HepG2 (cell line): Measurements from ENCODE around the gene TULP3. TPM values are rescaled to one million over a fixed set of nuclear protein-coding genes. Genes with fewer than 3 reads are reported as not detected.

ENCODE experiments used
- ATAC-seq: fragments of 200-7000 bp; cut with Tn5 transposase; 3 replicates; pipeline ENCODE4 v1.9.1; 2020; ENCODE audit warnings: mild to moderate bottlenecking, moderate library complexity
- BruUV-seq: library from RNA; stranded (reverse); fragments of 400-500 nt; replicated peaks from 2 replicates; lab custom pipeline; 2021; lab: Mats Ljungman, UMichigan
- CTCF ChIA-PET: fragments of 300-600 bp; formaldehyde crosslinking; extraction: SDS; loops from one replicate; lab custom pipeline; 2021; ENCODE audit warnings: low total read pairs, inconsistent platforms, low intra/inter-chr PET ratio; lab: Yijun Ruan, JAX
- POLR2A ChIA-PET: fragments of 350-600 bp; sonication (Branson Sonifier 250); formaldehyde crosslinking; loops from one replicate; lab custom pipeline; 2020; ENCODE audit warnings: antibody characterized with exemption, inconsistent platforms; lab: Yijun Ruan, JAX
- DNase-seq: peaks from one replicate; pipeline ENCODE4 v3.0.0-alpha.2; 2015; ENCODE audit warnings: low spot score
- FAIRE-seq: peaks from 3 replicates; lab custom pipeline; 2011; peaks lifted over from hg19 to GRCh38; lab: Jason Lieb, UNC
- H2AFZ ChIP-seq: one replicate; pipeline ENCODE4 v1.6.1; 2011; ENCODE audit warnings: low read length, inconsistent platforms
- H3K27ac ChIP-seq: fragments of 300-600 bp; 3 replicates; pipeline ENCODE4 v1.8.0; 2011; ENCODE audit warnings: mixed run types, mild to moderate bottlenecking, mixed read lengths, low read length, inconsistent platforms; ENCODE audit not compliant: insufficient read depth; ENCODE audit errors: extremely low read length
- H3K27me3 ChIP-seq, 2 experiments: fragments of 200-600 bp in 1 of 2; 2 replicates in 1 of 2; 3 replicates in 1 of 2; pipeline versions ENCODE4 v1.6.0 to v1.8.0; 2011; ENCODE audit warnings: low read length in 2 of 2, mild to moderate bottlenecking in 2 of 2, moderate library complexity in 2 of 2, inconsistent platforms in 1 of 2; ENCODE audit not compliant: insufficient read depth in 2 of 2, control insufficient read depth in 1 of 2
- H3K36me3 ChIP-seq, 2 experiments: fragments of 200-600 bp in 1 of 2; replicated peaks in 1 of 2; 2 replicates in 1 of 2; 3 replicates in 1 of 2; pipeline versions ENCODE4 v1.5.1 to v1.8.0; 2011; ENCODE audit warnings: low read length in 2 of 2, inconsistent platforms in 1 of 2; ENCODE audit not compliant: insufficient read depth in 2 of 2, control insufficient read depth in 1 of 2
- H3K4me1 ChIP-seq: 2 replicates; pipeline ENCODE4 v1.5.1; 2012; ENCODE audit warnings: low read length, inconsistent platforms; ENCODE audit not compliant: insufficient read depth
- H3K4me2 ChIP-seq: 2 replicates; pipeline ENCODE4 v1.6.0; 2011; ENCODE audit warnings: low read depth, low read length, inconsistent platforms
- H3K4me3 ChIP-seq, 3 experiments: fragments of 200-600 bp in 1 of 3; sonication (generic), shearing (Covaris generic) in 1 of 3; replicated peaks in 1 of 3; 2 replicates each; pipeline ENCODE4 v1.5.1; 2011 to 2016; ENCODE audit warnings: low read length in 3 of 3, inconsistent platforms in 2 of 3, low read depth in 2 of 3, mild to moderate bottlenecking in 2 of 3, control low read depth in 1 of 3, mixed read lengths in 1 of 3; ENCODE audit not compliant: insufficient read depth in 1 of 3
- H3K79me2 ChIP-seq: one replicate; pipeline ENCODE4 v1.6.1; 2011; ENCODE audit warnings: low read length, inconsistent platforms; ENCODE audit not compliant: insufficient read depth
- H3K9ac ChIP-seq: 2 replicates; pipeline ENCODE4 v1.6.0; 2011; ENCODE audit warnings: mild to moderate bottlenecking, low read depth, low read length, inconsistent platforms; ENCODE audit not compliant: insufficient read depth
- H3K9me3 ChIP-seq: 2 replicates; pipeline ENCODE4 v1.5.1; 2012; ENCODE audit warnings: mild to moderate bottlenecking, low read length
- H4K20me1 ChIP-seq: 2 replicates; pipeline ENCODE4 v1.6.0; 2011; ENCODE audit warnings: inconsistent platforms, mild to moderate bottlenecking, low read length, moderate library complexity; ENCODE audit not compliant: insufficient read depth
- ARID2 ChIP-seq: sonication (generic); formaldehyde crosslinking; IDR thresholded peaks from 2 replicates; pipeline ENCODE4 v1.8.1; 2022; ENCODE audit warnings: mild to moderate bottlenecking, missing genetic modification reagents, borderline replicate concordance
- ATAD3A ChIP-seq: sonication (generic); formaldehyde crosslinking; IDR thresholded peaks from 2 replicates; pipeline ENCODE4 v1.4.0; 2020; ENCODE audit warnings: missing genetic modification reagents
- ATF7-NPFF ChIP-seq: sonication (generic); formaldehyde crosslinking; IDR thresholded peaks from 2 replicates; pipeline ENCODE4 v1.8.1; 2023; ENCODE audit warnings: mild to moderate bottlenecking, low read depth, missing genetic modification reagents, moderate library complexity
- CHD4 ChIP-seq: fragments of 200-600 bp; sonication (generic); IDR thresholded peaks from 2 replicates; pipeline ENCODE4 v1.7.0; 2017; ENCODE audit warnings: mild to moderate bottlenecking, low read length, borderline replicate concordance
- JUND ChIP-seq: sonication (generic); formaldehyde crosslinking; IDR thresholded peaks from 2 replicates; pipeline ENCODE4 v1.8.0; 2022; ENCODE audit warnings: mild to moderate bottlenecking, missing genetic modification reagents
- NFKB2 ChIP-seq: sonication (generic); formaldehyde crosslinking; IDR thresholded peaks from 2 replicates; pipeline ENCODE4 v1.4.0; 2020; ENCODE audit warnings: missing genetic modification reagents, borderline replicate concordance
- PAWR ChIP-seq: sonication (generic); formaldehyde crosslinking; IDR thresholded peaks from 2 replicates; pipeline ENCODE4 v1.4.0; 2020; ENCODE audit warnings: missing genetic modification reagents, mild to moderate bottlenecking, borderline replicate concordance
- PHF20 ChIP-seq: sonication (generic); formaldehyde crosslinking; IDR thresholded peaks from 2 replicates; pipeline ENCODE4 v1.5.0; 2020; ENCODE audit warnings: mild to moderate bottlenecking, missing genetic modification reagents
- RXRA ChIP-seq: sonication (generic); formaldehyde crosslinking; IDR thresholded peaks from 2 replicates; pipeline ENCODE4 v1.5.1; 2020; ENCODE audit warnings: missing genetic modification reagents
- ZFP36 ChIP-seq: fragments of 150-350 bp; IDR thresholded peaks from 2 replicates; pipeline ENCODE4 v1.6.1; 2018; ENCODE audit warnings: borderline replicate concordance, low read length, low read depth; ENCODE audit not compliant: partially characterized antibody
- ZNF235 ChIP-seq: sonication (generic); formaldehyde crosslinking; IDR thresholded peaks from 2 replicates; pipeline ENCODE4 v1.8.1; 2023; ENCODE audit warnings: mild to moderate bottlenecking, missing genetic modification reagents, borderline replicate concordance
- ZSCAN29 ChIP-seq: sonication (generic); formaldehyde crosslinking; conservative IDR thresholded peaks from 2 replicates; pipeline ENCODE4 v1.4.0; 2020; ENCODE audit warnings: mild to moderate bottlenecking, missing genetic modification reagents
- WGBS: methylation state at CpG from one replicate; pipeline ENCODE4 v1.1.6; 2017; ENCODE audit warnings: low lambda C conversion rate; 5-methylcytosine and 5-hydroxymethylcytosine counted together
- in situ Hi-C: cut with HindIII; loops from 2 replicates; pipeline ENCODE4 v1.10.0; 2017; ENCODE audit warnings: low pct_unique_long_range_greater_than_20kb; ENCODE audit not compliant: extremely low pct_ligation_motif_present
- intact Hi-C: fragments of 100-400 bp; cut with micrococcal nuclease; formaldehyde crosslinking; loops from one replicate; pipeline ENCODE4 v1.10.0; 2022; ENCODE audit not compliant: unreplicated experiment
- polyA plus RNA-seq, 8 experiments: library from polyadenylated mRNA; depleted of rRNA in 3 of 8; stranded (reverse) in 7 of 8; unstranded in 1 of 8; fragments of >200 nt; fragmentation: Illumina TruSeq in 4 of 8; extraction: Trizol in 4 of 8; gene quantifications; 2 replicates each; pipeline versions ENCODE4 v1.2.1 to v1.2.3, GENCODE V29; 2011 to 2016; ENCODE audit warnings: low read depth in 4 of 8, missing spikeins in 1 of 8, mixed read lengths in 1 of 8; ENCODE audit not compliant: insufficient read depth in 1 of 8
- total RNA-seq, 5 experiments: library from RNA; depleted of rRNA; stranded (reverse); fragments of >200 nt; fragmentation: Illumina TruSeq; extraction: Trizol; gene quantifications; 2 replicates each; pipeline ENCODE4 v1.2.3, GENCODE V29; 2016; ENCODE audit warnings: low read depth in 1 of 5
- TF ChIP-seq, protein P1 (sequence below): sonication (generic); formaldehyde crosslinking; conservative IDR thresholded peaks from 2 replicates; pipeline ENCODE4 v1.8.0; 2022; ENCODE audit warnings: low read depth, missing genetic modification reagents
- TF ChIP-seq, protein P2 (sequence below): sonication (generic); formaldehyde crosslinking; IDR thresholded peaks from 2 replicates; pipeline ENCODE4 v1.4.0; 2020; ENCODE audit warnings: missing genetic modification reagents
- TF ChIP-seq, protein P3 (sequence below): sonication (generic); formaldehyde crosslinking; IDR thresholded peaks from 2 replicates; pipeline ENCODE4 v1.4.0; 2020; ENCODE audit warnings: missing genetic modification reagents
- TF ChIP-seq, protein P4 (sequence below): sonication (generic); formaldehyde crosslinking; IDR thresholded peaks from 2 replicates; pipeline ENCODE4 v1.4.0; 2020; ENCODE audit warnings: missing genetic modification reagents
- TF ChIP-seq, protein P5 (sequence below), 2 experiments: sonication (generic) in 1 of 2; formaldehyde crosslinking in 1 of 2; IDR thresholded peaks; 2 replicates each; pipeline versions ENCODE4 v1.4.0 to v1.6.1; 2018 to 2020; ENCODE audit warnings: missing genetic modification reagents in 2 of 2, borderline replicate concordance in 1 of 2, low read depth in 1 of 2, mild to moderate bottlenecking in 1 of 2, missing biosample characterization in 1 of 2

TULP3 gene
- total and polyA plus RNA-seq, 2 of the 13 experiments (the other 11 are each of a cell fraction or from before 2014, with no cell fraction given) = 11.2 to 13.2 TPM

DNA sequence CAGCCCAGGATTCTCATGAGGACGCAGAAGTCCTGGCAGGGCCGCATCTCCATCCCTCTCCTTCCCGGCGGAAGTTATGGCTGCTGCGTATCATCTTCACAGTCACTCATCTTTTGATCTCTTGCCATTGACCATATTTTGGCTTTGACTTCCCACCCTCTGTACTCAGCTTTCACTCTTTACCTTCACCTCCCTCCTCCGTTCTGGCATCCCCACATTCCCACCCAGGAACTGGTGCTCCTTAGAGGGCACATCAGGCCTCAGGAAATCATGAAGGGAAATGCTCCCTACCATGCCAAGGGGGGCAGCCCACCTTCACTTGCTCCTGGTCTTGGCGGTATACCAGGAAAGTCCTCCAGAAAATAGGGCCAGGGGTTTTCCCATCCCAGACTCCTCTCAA is 35.1 kb upstream of the TULP3 start:
- Histone ChIP-seq H3K27me3 (no peaks in the 10 kb centered on the region), H3K4me3 (no peak overlapping the region), H3K79me2 (no peaks in the 10 kb centered on the region), H3K9ac (no peak overlapping the region), H3K36me3 (peaks cover 4 to 27% of the 10 kb centered on the region in 2 experiments), H2AFZ (no peak overlapping the region), H4K20me1 (no peaks in the 10 kb centered on the region), H3K4me2 (no peak overlapping the region), H3K4me1 (peaks cover 13% of the 10 kb centered on the region), H3K27ac (no peak overlapping the region), H3K9me3 (no peaks in the 10 kb centered on the region)
- in situ Hi-C loops = no loop called here
- ATAC-seq (no peak), FAIRE-seq (no peak), DNase-seq (no peak)
- POLR2A ChIA-PET = no interaction called here
- 96% methylated on average over 7 of the region's 7 CpGs for WGBS
- BruUV-seq = no TSS peak
- CTCF ChIA-PET = no interaction called here
- intact Hi-C loops = no loop called here
- no peak for TF ChIP-seq PHF20 (CRISPR knock-in tag)
- no peak for TF ChIP-seq ARID2 (CRISPR knock-in tag)
- no peak for TF ChIP-seq ATAD3A (CRISPR knock-in tag)
- TF ChIP-seq, protein P1, sequence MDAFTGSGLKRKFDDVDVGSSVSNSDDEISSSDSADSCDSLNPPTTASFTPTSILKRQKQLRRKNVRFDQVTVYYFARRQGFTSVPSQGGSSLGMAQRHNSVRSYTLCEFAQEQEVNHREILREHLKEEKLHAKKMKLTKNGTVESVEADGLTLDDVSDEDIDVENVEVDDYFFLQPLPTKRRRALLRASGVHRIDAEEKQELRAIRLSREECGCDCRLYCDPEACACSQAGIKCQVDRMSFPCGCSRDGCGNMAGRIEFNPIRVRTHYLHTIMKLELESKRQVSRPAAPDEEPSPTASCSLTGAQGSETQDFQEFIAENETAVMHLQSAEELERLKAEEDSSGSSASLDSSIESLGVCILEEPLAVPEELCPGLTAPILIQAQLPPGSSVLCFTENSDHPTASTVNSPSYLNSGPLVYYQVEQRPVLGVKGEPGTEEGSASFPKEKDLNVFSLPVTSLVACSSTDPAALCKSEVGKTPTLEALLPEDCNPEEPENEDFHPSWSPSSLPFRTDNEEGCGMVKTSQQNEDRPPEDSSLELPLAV = no peak
- no peak for TF ChIP-seq RXRA (CRISPR knock-in tag)
- no peak for TF ChIP-seq JUND (CRISPR knock-in tag)
- no peak for TF ChIP-seq ATF7-NPFF (CRISPR knock-in tag)
- TF ChIP-seq ZFP36 = no peak
- TF ChIP-seq, protein P2, sequence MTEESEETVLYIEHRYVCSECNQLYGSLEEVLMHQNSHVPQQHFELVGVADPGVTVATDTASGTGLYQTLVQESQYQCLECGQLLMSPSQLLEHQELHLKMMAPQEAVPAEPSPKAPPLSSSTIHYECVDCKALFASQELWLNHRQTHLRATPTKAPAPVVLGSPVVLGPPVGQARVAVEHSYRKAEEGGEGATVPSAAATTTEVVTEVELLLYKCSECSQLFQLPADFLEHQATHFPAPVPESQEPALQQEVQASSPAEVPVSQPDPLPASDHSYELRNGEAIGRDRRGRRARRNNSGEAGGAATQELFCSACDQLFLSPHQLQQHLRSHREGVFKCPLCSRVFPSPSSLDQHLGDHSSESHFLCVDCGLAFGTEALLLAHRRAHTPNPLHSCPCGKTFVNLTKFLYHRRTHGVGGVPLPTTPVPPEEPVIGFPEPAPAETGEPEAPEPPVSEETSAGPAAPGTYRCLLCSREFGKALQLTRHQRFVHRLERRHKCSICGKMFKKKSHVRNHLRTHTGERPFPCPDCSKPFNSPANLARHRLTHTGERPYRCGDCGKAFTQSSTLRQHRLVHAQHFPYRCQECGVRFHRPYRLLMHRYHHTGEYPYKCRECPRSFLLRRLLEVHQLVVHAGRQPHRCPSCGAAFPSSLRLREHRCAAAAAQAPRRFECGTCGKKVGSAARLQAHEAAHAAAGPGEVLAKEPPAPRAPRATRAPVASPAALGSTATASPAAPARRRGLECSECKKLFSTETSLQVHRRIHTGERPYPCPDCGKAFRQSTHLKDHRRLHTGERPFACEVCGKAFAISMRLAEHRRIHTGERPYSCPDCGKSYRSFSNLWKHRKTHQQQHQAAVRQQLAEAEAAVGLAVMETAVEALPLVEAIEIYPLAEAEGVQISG (CRISPR knock-in tag) = no peak
- TF ChIP-seq, protein P3, sequence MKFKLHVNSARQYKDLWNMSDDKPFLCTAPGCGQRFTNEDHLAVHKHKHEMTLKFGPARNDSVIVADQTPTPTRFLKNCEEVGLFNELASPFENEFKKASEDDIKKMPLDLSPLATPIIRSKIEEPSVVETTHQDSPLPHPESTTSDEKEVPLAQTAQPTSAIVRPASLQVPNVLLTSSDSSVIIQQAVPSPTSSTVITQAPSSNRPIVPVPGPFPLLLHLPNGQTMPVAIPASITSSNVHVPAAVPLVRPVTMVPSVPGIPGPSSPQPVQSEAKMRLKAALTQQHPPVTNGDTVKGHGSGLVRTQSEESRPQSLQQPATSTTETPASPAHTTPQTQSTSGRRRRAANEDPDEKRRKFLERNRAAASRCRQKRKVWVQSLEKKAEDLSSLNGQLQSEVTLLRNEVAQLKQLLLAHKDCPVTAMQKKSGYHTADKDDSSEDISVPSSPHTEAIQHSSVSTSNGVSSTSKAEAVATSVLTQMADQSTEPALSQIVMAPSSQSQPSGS (CRISPR knock-in tag) = no peak
- no peak for TF ChIP-seq ZSCAN29 (CRISPR knock-in tag)
- TF ChIP-seq NFKB2 (CRISPR knock-in tag) = no peak
- TF ChIP-seq, protein P4, sequence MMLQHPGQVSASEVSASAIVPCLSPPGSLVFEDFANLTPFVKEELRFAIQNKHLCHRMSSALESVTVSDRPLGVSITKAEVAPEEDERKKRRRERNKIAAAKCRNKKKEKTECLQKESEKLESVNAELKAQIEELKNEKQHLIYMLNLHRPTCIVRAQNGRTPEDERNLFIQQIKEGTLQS (CRISPR knock-in tag) = no peak
- no peak for TF ChIP-seq ZNF235 (CRISPR knock-in tag)
- no peak for TF ChIP-seq CHD4
- TF ChIP-seq, protein P5, sequence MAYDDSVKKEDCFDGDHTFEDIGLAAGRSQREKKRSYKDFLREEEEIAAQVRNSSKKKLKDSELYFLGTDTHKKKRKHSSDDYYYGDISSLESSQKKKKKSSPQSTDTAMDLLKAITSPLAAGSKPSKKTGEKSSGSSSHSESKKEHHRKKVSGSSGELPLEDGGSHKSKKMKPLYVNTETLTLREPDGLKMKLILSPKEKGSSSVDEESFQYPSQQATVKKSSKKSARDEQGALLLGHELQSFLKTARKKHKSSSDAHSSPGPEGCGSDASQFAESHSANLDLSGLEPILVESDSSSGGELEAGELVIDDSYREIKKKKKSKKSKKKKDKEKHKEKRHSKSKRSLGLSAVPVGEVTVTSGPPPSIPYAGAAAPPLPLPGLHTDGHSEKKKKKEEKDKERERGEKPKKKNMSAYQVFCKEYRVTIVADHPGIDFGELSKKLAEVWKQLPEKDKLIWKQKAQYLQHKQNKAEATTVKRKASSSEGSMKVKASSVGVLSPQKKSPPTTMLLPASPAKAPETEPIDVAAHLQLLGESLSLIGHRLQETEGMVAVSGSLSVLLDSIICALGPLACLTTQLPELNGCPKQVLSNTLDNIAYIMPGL (CRISPR knock-in tag; IDR thresholded peaks at IDR 0.05; ENCODE audit: borderline replicate concordance in 1 of 2, low read depth in 1 of 2) = no peak
- no peak for TF ChIP-seq PAWR
